Stimulated activated naive CD8-positive, alpha-beta T cell treated with anti-CD3 and anti-CD28 coated beads, Interleukin-15, Interleukin-2, amounts not matched to agents 100 ng/mL and 50 ng/mL, for 24 hours (primary cell): ENCODE data around the gene DHX57.
"Not testable (repeated sequence)": the region's sequence is repeated elsewhere in the genome, so short reads cannot be mapped to it uniquely, and the experiment has no call there.

Experiments used
- H3K27ac Mint-ChIP-seq: one replicate; pipeline ENCODE4 v1.8.0; 2021; ENCODE audit warnings: mild to moderate bottlenecking, mixed read lengths
- H3K27me3 Mint-ChIP-seq: one replicate; pipeline ENCODE4 v1.8.0; 2021; ENCODE audit warnings: mixed read lengths
- H3K36me3 Mint-ChIP-seq: one replicate; pipeline ENCODE4 v1.8.0; 2021; ENCODE audit warnings: low read depth, mixed read lengths
- H3K4me1 Mint-ChIP-seq: one replicate; pipeline ENCODE4 v1.8.0; 2021; ENCODE audit warnings: low read depth, mixed read lengths
- H3K4me3 Mint-ChIP-seq: one replicate; pipeline ENCODE4 v1.8.0; 2021; ENCODE audit warnings: mild to moderate bottlenecking, mixed read lengths
- H3K9me3 Mint-ChIP-seq: one replicate; pipeline ENCODE4 v1.8.0; 2021; ENCODE audit warnings: mixed read lengths

Gene DHX57

GRCh38 chr2:38794235-38794946 lies 81.3 kb downstream of the DHX57 start:
- Mint-ChIP-seq H3K4me3 (no peak overlapping the region), H3K27ac (no peak overlapping the region), H3K4me1 (no peaks in the 10 kb centered on the region), H3K36me3 (peaks cover 9% of the 10 kb centered on the region), H3K9me3 (no peaks in the 10 kb centered on the region), H3K27me3 (no peaks in the 10 kb centered on the region)

- Mint-ChIP-seq H3K9me3 (no peaks in the 10 kb centered on the region), H3K27ac (no peak overlapping the region), H3K4me1 (no peaks in the 10 kb centered on the region), H3K27me3 (no peaks in the 10 kb centered on the region), H3K4me3 (no peak overlapping the region), H3K36me3 (peaks cover 9% of the 10 kb centered on the region)
Measured at GRCh38 chr2:38793511-38793910, 82.2 kb downstream of the DHX57 start.

GRCh38 chr2:38792751-38793150 lies 83.0 kb downstream of the DHX57 start:
- H3K9me3 Mint-ChIP-seq: no peaks in the 10 kb centered on the region
- H3K27me3 Mint-ChIP-seq: no peaks in the 10 kb centered on the region
- no peaks in the 10 kb centered on the region for H3K4me1 Mint-ChIP-seq
- peaks cover 6% of the 10 kb centered on the region for H3K36me3 Mint-ChIP-seq
- H3K4me3 Mint-ChIP-seq: no peak overlapping the region
- no peak overlapping the region for H3K27ac Mint-ChIP-seq

GRCh38 chr2:38792321-38792720 lies 83.4 kb downstream of the DHX57 start:
- not testable (repeated sequence) for H3K36me3 Mint-ChIP-seq, H3K9me3 Mint-ChIP-seq, H3K27ac Mint-ChIP-seq, H3K4me3 Mint-ChIP-seq, H3K27me3 Mint-ChIP-seq, H3K4me1 Mint-ChIP-seq

GRCh38 chr2:38791744-38792143 lies 84.0 kb downstream of the DHX57 start:
- no peaks in the 10 kb centered on the region for H3K4me1 Mint-ChIP-seq
- H3K27ac Mint-ChIP-seq: no peak overlapping the region
- H3K27me3 Mint-ChIP-seq: no peaks in the 10 kb centered on the region
- H3K4me3 Mint-ChIP-seq: no peak overlapping the region
- H3K9me3 Mint-ChIP-seq: no peaks in the 10 kb centered on the region
- H3K36me3 Mint-ChIP-seq: no peaks in the 10 kb centered on the region

- Mint-ChIP-seq H3K36me3 (peaks cover 3% of the 10 kb centered on the region), H3K4me3 (no peak overlapping the region), H3K9me3 (no peaks in the 10 kb centered on the region), H3K27ac (no peak overlapping the region), H3K27me3 (no peaks in the 10 kb centered on the region), H3K4me1 (no peaks in the 10 kb centered on the region)
Measured at GRCh38 chr2:38789691-38790090, 86.0 kb downstream of the DHX57 start.

GRCh38 chr2:38788306-38788705 lies 87.4 kb downstream of the DHX57 start:
- peaks cover 5% of the 10 kb centered on the region for H3K36me3 Mint-ChIP-seq
- no peak overlapping the region for H3K4me3 Mint-ChIP-seq
- H3K9me3 Mint-ChIP-seq: no peaks in the 10 kb centered on the region
- no peaks in the 10 kb centered on the region for H3K4me1 Mint-ChIP-seq
- no peaks in the 10 kb centered on the region for H3K27me3 Mint-ChIP-seq
- H3K27ac Mint-ChIP-seq: no peak overlapping the region

GRCh38 chr2:38783586-38783985 lies 92.1 kb downstream of the DHX57 start:
- H3K4me3 Mint-ChIP-seq: no peak overlapping the region
- H3K4me1 Mint-ChIP-seq: peaks cover 12% of the 10 kb centered on the region
- H3K27me3 Mint-ChIP-seq: no peaks in the 10 kb centered on the region
- peaks cover 24% of the 10 kb centered on the region for H3K36me3 Mint-ChIP-seq
- H3K27ac Mint-ChIP-seq: no peak overlapping the region
- no peaks in the 10 kb centered on the region for H3K9me3 Mint-ChIP-seq

GRCh38 chr2:38778687-38779082 lies 97.0 kb downstream of the DHX57 start:
- Mint-ChIP-seq H3K9me3 (no peaks in the 10 kb centered on the region), H3K4me3 (peak overlapping the region; percentile 93), H3K27me3 (peaks cover 15% of the 10 kb centered on the region), H3K27ac (peak overlapping the region; percentile 93), H3K36me3 (peaks cover 26% of the 10 kb centered on the region), H3K4me1 (peaks cover 20% of the 10 kb centered on the region)

- no peak overlapping the region for H3K27ac Mint-ChIP-seq
- peak overlapping the region; percentile 42 for H3K4me3 Mint-ChIP-seq
- H3K9me3 Mint-ChIP-seq: no peaks in the 10 kb centered on the region
Measured at GRCh38 chr2:38776531-38776930, 99.2 kb downstream of the DHX57 start.

GRCh38 chr2:38775921-38776225 lies 99.9 kb downstream of the DHX57 start:
- Mint-ChIP-seq H3K4me3 (no peak overlapping the region), H3K27ac (no peak overlapping the region), H3K36me3 (peaks cover 12% of the 10 kb centered on the region), H3K9me3 (no peaks in the 10 kb centered on the region), H3K27me3 (peaks cover 15% of the 10 kb centered on the region), H3K4me1 (peaks cover 16% of the 10 kb centered on the region)

More at GRCh38 chr2:38776531-38776930, 99.2 kb downstream of the DHX57 start:
- Mint-ChIP-seq H3K4me1 (peaks cover 16% of the 10 kb centered on the region), H3K36me3 (peaks cover 19% of the 10 kb centered on the region), H3K27me3 (peaks cover 15% of the 10 kb centered on the region)

GRCh38 chr2:38775097-38775920 lies 100.4 kb downstream of the DHX57 start:
- H3K9me3 Mint-ChIP-seq: no peaks in the 10 kb centered on the region
- H3K27ac Mint-ChIP-seq: no peak overlapping the region
- H3K4me1 Mint-ChIP-seq: peaks cover 16% of the 10 kb centered on the region
- peaks cover 8% of the 10 kb centered on the region for H3K36me3 Mint-ChIP-seq
- H3K27me3 Mint-ChIP-seq: peaks cover 15% of the 10 kb centered on the region
- H3K4me3 Mint-ChIP-seq: no peak overlapping the region

GRCh38 chr2:38771632-38772031 lies 104.1 kb downstream of the DHX57 start:
- Mint-ChIP-seq H3K36me3 (no peaks in the 10 kb centered on the region), H3K27ac (no peak overlapping the region), H3K27me3 (peaks cover 11% of the 10 kb centered on the region), H3K9me3 (no peaks in the 10 kb centered on the region), H3K4me1 (no peaks in the 10 kb centered on the region), H3K4me3 (no peak overlapping the region)

GRCh38 chr2:38765551-38765950 lies 110.2 kb downstream of the DHX57 start:
- Mint-ChIP-seq H3K4me3 (no peak overlapping the region), H3K27ac (no peak overlapping the region), H3K36me3 (no peaks in the 10 kb centered on the region), H3K27me3 (no peaks in the 10 kb centered on the region), H3K9me3 (no peaks in the 10 kb centered on the region), H3K4me1 (no peaks in the 10 kb centered on the region)

GRCh38 chr2:38765149-38765548 lies 110.6 kb downstream of the DHX57 start:
- Mint-ChIP-seq H3K27ac (no peak overlapping the region), H3K9me3 (no peaks in the 10 kb centered on the region), H3K36me3 (no peaks in the 10 kb centered on the region), H3K4me1 (no peaks in the 10 kb centered on the region), H3K27me3 (no peaks in the 10 kb centered on the region), H3K4me3 (no peak overlapping the region)

GRCh38 chr2:38763728-38764127 lies 112.0 kb downstream of the DHX57 start:
- no peaks in the 10 kb centered on the region for H3K27me3 Mint-ChIP-seq
- H3K4me1 Mint-ChIP-seq: no peaks in the 10 kb centered on the region
- no peak overlapping the region for H3K27ac Mint-ChIP-seq
- no peaks in the 10 kb centered on the region for H3K36me3 Mint-ChIP-seq
- H3K9me3 Mint-ChIP-seq: no peaks in the 10 kb centered on the region
- no peak overlapping the region for H3K4me3 Mint-ChIP-seq
